Left kidney (tissue), 2 donors: ENCODE data around the gene ARHGAP4. TPM values are rescaled to one million over a fixed set of nuclear protein-coding genes. Genes with fewer than 3 reads are reported as not detected.

Source experiments
- DNase-seq: peaks from one replicate; pipeline ENCODE4 v3.0.0-alpha.2; 2013
- polyA plus RNA-seq: library from polyadenylated mRNA; unstranded; fragments of 120-200 nt; gene quantifications from one replicate; pipeline ENCODE4 v1.2.1, GENCODE V29; 2013; ENCODE audit not compliant: insufficient read length

The ARHGAP4 gene
- polyA plus RNA-seq, 1 donor: 29.1 TPM

DNA sequence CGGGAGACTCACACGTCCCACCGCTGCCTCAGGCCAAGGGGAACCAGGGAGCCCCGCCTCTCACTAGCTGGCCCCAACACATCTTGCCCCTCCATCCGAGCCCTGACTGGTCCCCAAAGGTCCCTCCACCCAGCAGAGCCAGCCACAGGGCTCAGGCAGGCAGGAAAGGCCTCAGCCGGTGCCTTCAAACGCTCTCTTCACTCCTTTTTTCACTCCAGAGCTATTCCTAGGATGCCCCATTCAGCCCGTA is 1.5 kb upstream of the ARHGAP4 start:
- DNase-seq: no peak

DNA sequence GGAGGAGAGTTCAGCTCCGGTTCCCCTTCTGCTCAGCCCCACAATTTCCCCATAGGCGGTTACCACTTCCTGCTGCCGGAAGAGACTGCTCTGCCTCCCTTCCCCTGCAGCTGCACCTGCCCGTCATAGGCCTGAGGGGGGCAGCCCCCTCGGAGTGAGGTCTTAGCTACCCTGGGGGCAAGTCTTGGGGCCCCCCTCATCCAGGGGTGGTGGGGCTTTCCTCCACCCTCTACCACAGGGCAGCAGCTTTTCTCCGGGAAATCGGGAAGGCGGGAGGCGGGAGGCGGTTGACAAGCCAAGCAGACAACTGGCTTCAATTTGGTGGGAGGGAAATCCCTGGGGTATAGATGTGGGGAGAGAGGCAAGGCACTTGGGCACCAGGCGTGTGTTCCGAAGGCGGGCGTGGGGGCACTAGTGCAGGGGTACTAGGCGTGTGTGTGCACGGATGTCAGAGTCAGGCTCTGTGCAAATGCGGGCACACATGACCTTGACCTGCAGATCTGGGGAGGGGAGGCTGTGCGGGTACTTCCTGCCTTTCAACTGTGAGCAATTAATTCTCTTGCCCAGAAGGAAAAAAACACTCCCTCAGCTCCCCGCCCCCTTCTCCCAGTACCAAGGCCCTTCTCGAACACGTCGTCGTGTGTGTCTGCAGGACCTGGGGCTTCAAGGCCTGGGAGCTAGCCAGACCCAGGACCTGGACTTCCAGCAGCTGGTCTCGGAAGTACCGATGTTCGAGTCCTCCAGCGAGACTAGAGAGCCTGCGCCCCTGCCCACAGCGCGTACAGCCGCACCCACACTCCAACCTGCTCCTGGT is 1.0 kb upstream of the ARHGAP4 start:
- no peak for DNase-seq

DNA sequence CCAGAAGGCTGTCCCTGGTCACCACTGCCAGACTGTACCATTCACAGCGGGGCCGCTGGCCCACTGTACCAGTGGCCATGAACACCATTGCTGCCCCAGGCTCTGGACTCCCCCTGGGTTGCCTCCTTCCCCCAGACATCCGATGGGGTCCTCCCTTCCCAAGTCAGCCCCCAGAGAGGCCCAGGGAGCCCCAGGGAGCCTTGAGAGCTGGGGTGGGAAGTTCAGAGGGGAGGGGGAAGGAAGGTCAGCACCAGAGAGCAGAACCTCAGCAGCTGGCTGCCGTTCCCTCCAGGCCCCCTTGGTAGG is 441 bp upstream of the ARHGAP4 start:
- DNase-seq: no peak

DNA sequence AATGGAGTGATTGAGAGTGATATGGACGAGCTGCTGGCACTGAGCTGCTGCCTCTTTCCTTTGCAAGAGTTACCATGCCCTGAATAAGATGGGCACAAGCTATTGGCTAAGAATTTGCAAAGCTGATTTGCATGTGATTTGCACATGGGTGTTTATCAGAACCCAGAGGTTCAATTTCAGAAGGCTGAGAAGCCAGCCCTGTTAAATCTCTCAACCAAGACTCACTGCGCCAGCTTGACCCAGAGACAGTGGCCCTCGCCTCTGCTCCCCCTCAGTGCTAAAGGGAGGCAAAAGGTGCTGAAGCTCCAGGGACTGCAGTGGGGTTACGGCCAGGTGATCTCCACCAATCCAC is 701 bp downstream of the ARHGAP4 start:
- no peak for DNase-seq

DNA sequence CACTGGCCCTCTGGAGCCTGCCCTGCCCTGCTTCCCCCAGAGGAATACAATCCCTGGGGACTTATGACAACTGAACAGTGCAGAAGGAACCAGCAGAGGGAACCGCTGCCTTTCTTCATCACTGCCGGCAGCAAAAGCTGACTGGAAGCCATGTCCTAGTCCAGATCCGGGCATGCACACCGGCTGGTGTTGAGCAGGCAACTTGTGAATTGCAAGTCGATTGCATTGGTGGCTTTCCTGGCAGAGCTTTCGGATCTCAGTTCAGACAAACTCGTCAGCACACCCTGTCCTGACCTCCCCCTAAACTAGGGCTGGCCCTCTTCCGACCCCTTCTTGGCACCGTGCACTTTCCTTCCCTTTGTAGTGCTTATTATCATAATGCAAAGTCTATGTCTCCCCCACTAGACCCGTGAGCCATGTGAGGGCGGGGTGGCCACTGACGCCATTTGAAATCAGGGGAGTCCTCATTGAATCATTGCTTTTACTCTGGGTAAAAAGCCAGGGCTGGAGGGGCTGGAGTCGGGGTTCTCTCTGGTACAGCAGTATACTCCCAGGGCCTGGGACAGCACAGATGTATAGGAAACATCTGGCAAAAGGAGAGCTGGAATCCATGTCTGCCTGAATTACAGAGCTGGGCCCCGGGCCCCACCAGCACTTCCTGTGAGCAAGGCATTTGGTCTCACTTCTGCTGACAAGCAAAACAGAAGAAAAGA is 1.8 kb downstream of the ARHGAP4 start:
- no peak for DNase-seq

DNA sequence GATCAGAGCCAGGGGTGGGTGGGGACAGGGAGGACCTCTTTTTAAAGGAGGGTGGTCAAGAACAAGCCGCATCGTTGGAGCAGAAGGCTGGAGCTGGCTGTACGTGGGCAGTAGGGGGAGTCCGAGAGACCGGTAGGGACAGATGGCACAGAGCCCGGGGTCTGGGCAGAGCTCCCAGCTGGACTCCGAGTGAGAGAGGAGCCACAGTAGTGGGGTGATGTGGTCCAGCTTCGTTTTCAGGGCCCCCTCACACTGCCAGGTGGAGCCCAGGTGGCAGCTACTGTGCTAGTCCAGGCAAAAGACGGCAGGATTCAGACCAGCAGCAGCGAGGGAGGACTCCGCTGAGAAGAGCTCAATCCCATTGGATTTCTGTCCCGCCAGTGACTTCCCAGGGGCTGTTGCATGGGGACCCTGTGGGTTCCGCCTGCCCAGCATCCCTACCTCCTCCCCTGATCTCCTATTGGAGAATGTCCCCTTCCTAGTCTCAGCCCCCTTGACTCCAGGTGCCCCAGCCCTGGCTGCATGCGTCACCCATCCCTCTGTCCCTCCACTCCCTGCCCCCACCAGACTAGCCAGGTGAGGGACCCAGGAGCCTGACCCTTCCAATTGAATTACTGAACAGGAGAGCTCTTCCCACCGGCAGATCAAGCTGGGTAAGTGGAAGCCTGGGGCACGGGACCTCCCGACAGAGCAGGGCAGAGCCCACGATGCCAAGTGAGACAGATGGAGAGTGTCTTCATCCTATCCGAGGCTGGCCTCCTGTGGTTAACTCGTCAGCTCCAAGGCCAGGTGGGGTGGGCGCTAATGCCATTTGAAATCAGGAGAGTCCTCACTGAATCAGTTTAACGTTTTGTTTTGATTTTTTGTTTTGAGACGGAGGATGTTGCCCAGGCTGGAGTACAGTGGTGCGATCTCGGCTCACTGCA is 2.9 kb downstream of the ARHGAP4 start:
- no peak for DNase-seq

DNA sequence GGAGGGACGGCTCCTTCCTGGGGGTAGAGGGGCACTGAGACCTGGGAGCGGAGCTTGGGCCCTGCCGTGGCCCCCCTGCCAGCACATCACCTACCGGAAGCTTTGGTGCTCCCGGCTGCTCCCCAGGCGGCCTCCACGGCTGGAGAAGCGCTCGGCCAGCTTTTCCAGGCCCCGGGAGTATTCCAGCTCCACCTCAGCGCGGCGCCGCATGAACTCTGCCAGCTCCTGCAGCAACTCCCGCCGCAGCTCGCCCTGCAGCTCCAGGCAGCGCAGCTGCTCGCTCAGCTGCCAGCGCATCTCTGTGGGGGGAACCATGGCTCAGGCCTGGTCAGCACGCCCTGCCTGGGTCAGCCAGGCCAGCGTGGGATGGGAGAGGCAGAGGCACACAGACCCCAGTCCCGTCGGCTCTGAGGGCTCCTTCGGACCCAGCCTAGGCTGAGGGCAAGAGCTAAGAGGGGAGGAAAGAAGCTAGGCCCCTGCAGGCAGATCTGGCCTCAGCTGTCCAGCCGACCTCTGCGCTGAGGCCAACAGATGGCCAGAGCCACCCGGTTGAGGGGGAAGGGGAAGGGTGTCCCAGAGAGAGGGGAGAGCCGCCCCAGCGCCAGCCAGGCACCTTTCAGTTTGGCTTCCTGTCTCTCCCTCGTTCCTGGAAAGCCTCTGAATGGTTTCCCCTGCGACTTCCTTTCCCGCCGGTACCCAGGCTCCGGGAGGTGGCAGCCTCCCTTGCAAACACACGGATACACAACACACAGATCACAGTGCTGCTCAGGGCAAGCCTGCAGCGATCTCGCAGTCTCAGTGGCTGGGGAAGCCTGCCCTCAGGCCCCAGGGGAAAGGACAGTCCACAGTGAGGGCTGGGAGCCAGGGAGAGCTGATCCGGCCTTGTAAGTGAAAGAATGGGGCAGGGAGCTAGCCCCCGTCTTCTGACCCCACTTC is 4.3 kb downstream of the ARHGAP4 start:
- no peak for DNase-seq

DNA sequence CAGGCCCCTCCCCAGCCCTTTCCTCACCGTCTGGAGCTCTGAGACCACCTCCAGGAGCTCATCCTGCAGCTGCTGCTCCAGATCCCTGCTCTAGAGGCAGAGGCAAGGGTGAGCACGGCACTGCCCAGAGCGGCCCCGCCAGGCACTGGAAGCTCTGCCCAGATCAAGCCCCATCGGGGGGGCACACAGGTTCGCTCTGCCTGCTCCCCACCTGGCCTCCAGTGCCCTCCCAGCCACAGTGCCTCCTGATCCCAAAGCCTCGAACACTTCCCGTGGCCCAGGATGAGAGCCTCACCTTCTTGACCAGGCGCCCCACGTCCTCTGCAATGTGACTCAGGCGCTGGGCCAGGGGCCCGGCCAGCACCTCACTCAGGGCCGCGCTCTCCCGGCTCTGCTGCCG is 5.0 kb downstream of the ARHGAP4 start:
- no peak for DNase-seq

DNA sequence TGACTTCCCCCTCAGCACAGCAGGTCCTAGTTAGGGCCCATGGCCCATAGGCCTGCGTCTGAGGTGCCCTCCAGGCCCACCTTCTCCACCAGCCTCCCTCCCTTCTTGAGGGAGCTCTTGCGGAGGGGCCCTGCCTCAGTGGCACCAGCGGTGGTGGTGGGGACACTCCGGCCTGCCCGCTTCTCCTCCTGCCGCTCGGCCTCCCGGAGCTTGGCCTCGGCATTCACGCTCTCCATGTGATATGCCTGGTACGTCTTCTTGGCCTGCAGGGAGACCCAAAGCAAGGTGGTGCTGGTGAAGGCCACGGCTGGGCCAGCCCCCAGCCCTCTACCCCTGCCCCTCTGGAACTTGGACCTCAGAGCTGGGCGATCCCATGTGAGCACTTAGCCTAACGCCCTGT is 5.5 kb downstream of the ARHGAP4 start:
- DNase-seq: no peak

DNA sequence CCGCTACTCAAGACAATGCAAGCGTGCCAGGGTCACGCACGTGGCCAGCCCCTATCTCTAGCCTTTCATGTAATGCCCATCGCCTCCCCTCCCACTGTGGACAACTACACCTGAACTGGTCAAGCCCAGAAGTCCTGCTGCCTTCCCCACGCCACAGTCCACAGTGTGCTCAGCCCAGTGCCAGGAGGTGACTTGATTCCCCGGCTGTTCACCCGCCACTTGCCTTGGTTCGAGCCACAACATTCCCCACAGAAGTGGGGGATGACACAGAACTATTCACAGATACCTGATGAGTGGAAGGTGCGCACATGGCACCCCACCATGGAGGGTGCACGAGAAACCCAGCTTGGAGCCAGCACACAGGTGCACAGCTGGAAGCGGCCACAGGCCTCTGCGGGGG is 6.8 kb downstream of the ARHGAP4 start:
- no peak for DNase-seq

DNA sequence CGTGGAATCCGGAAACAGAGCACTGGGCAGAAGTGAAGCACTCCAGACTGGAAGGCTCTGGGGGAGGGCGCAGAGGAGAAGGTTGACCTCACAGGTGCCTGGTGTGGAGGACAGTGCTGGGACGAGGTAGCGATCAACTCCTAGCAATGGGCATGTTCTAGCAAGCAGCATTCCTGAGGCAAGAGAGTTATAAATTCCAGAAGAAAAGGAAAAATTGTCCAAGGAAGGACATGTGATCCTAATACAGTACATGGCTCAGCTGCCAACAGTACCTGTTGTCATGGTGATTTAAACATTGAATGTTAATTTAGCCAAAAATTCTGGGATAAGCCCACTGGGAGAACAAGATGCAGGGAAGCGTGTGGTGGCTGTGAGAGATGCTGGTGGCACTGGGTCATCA is 8.2 kb downstream of the ARHGAP4 start:
- DNase-seq: no peak

DNA sequence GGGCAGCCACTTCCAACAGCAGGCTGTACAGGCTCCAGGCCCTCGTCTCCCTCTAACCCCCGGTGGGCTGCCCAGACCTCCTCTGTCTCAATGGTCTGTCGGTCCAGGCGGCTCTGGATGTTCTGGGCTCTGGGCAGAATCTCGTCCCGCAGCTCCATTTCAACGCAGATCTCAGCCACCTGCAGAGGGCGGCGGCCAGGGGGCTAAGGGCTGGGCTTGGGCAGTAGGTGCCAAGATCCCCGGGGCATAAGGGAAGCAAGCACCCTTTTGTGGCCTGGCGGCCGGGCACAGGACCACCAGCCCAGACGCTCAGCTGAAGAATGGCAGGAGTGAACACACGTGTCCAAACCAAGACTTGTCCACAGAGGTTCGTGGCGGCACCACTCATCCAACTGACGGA is 12.4 kb downstream of the ARHGAP4 start:
- DNase-seq: no peak

DNA sequence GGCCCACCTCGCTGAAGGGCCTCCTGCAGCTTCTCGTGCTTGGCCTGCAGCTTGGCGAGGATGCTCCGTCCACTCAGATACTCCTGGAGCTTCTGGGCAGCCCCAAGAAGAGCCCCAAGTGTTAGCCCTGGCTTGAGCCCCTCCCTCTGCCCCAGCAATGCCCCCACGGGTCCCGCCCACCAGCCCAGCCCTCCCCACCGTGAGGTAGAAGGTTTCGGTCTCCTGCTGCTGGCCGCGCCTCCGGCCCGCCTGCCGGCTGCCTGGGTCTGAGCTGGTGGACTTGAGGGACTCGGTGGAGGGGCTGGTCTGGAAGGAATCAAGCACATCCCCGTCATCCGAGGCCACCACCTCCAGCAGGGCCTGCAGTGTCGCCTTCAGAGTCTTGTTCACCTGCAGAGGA is 12.9 kb downstream of the ARHGAP4 start:
- no peak for DNase-seq

DNA sequence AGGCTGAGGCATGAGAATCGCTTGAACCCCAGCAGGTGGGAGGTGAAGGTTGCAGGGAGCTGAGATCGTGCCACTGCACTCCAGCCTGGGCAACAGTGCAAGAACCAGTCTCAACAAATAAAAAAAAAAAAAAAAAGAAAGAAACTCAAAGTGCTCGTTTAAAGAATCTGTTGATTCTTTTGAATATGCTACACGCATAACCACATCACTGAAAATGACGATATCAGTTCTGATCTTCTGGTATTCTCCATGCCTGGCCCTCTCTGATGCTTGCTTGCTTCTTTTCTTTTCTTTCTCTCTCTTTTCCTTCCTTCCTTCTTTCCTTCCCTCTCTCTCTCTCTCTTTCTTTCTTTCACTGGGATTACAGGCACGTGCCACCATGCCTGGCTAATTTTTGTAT is 14.3 kb downstream of the ARHGAP4 start:
- no peak for DNase-seq

DNA sequence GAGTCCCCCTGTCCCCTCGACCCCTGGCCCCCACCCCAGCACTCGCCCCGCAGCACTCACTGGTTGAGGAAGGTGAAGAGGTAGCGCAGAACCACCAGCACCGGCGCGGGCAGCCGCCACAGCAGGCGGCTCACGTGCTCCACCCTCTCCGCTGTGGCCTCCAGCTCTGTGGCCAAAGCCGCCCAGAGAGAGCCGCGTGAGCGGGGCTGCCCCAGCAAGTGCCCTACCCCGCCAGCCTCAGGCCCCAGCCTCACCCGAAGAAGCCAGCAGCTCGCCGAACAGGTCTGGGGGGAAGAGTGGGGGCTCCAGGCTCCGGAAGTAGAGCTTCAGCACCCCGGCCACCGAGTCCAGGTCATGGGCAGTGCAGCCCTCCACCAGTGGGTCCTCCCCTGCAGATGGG is 15.6 kb downstream of the ARHGAP4 start:
- DNase-seq: no peak

DNA sequence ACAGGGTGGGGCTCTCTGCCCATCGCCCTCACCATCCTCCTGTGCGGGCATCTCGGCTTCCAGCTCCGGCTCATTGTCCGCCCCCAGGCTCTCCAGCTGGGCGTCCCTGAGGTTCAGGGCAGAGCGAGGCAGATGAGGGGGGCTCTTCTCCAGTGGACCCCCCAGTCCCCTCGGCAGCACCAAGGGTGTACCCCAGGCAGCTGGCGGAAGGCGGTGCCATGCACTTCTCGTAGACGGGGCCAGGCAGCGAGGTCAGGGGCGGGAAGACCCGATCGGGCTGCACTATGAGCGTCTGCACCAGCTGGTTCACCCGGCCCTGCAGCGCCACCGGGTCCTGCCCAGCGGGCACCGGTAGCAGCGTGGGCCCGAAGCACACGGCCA is 16.1 kb downstream of the ARHGAP4 start:
- no peak for DNase-seq

DNA sequence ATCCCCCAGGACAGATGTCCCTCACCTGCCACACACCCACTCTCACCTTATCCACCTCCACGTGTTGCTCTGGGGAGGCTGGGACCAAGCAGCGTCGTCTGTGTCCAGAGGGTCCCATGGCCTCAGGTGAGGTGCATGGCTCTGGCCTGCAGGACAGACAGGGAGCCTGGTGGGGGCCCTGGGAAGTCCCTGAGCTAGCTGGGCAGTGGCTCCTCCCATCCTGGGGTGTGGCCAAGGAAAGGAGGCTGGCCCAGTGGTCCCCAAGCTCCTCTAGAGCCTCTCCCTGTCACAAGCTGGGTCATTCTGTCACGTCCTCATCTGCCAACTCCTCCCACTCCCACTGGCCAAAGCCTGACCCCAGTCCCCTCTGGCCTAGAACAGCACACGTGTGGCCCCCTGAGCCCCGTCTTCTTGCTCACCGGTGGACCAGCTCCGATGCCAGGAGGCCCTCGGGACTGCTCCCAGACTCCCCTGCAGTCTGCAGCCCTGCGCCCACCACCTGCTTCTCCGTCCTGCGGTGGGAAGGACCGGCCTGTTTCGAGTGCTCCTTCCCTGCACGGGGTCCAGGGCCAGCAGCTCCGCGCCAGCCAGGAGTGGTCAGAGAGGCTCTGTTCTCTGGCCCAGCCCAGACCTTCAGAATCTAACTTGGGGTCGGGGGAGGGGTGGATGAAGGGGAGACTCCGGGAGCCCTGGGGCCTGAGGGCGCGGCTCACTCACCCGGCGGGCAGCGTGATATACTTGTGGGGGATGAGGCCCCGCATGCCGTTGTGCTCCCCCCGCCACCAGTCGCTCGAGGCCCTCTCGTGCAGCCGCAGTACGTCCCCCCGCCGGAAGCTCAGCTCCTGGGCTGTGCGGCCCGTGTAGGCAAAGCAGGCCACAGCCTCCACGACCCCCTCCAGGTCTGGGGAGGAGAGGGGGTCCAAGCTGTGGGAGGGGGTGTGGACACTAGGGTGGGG is 16.8 kb downstream of the ARHGAP4 start:
- DNase-seq: no peak

DNA sequence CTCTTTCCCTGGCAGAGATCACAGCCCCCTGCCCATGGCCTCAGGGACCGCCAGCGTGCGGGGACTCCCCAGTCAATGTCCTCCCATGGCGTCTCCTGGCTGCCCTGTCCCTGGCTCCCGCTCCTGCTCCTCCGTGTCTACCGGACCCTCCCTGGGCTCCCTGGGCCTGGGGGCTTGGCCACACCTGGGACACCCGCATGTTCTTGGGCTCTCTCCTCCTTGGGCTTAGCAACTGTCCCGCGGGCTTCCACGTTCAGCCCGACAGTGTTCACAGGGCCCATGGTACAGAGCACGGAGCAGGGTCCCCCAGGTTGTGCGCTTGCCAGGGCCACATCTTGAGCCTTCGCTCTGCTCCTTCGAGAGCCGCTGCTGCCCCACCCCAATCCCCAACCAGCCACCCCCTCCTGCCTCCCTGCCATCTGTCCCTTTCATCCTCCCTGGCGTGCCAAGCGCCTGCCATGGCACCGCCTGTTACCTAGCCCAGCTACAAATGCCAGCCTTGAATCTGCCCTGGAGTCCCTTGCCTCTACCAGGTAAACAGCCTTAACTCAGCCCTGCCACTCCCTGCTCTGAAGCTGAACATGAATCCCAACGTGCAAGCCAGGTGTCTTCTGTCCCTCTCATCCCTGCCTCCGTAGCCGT is 17.7 kb downstream of the ARHGAP4 start:
- DNase-seq: no peak

DNA sequence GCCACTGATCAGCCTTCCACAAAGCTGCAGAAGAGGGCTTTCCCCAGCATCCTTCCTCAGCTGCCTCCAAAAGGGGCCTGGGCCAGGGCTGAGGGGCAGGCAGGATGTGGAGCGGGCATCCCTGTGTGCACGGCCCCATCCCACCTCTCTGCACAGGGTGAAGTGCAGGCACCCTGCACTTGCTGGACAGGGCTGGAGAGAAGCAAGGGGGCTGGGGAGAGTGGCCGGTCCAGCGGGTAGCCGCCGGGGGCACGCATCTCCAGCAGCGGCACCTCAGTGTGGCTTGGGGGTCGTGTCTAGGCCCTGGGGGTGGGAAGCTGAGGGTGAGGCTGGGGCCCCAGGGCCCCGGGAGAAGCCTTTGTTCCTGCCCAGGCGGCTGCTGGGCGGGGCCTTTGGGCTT is 18.6 kb downstream of the ARHGAP4 start:
- DNase-seq: no peak

DNA sequence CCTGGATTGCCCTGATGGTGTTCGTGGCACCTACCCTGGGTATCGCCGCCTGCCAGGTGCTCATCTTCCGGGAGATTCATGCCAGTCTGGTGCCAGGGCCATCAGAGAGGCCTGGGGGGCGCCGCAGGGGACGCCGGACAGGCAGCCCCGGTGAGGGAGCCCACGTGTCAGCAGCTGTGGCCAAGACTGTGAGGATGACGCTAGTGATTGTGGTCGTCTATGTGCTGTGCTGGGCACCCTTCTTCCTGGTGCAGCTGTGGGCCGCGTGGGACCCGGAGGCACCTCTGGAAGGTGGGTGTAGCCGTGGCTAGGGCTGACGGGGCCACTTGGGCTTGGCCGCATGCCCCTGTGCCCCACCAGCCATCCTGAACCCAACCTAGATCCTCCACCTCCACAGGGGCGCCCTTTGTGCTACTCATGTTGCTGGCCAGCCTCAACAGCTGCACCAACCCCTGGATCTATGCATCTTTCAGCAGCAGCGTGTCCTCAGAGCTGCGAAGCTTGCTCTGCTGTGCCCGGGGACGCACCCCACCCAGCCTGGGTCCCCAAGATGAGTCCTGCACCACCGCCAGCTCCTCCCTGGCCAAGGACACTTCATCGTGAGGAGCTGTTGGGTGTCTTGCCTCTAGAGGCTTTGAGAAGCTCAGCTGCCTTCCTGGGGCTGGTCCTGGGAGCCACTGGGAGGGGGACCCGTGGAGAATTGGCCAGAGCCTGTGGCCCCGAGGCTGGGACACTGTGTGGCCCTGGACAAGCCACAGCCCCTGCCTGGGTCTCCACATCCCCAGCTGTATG is 19.7 kb downstream of the ARHGAP4 start:
- DNase-seq: no peak
